ENCODE data around the gene TSR3.

Gene TSR3

GRCh38 chr16:1380195-1380594 lies 28.5 kb upstream of the TSR3 start:
- Histone ChIP-seq H3K36me3 (ENCODE audit: control insufficient read depth, insufficient read depth, low read length) (peaks cover 3% of the 10 kb centered on the region), H3K4me3 (replicated peaks; ENCODE audit: low read depth, low read length) (no peak overlapping the region), H3K27me3 (replicated peaks; ENCODE audit: control insufficient read depth, insufficient read depth, low read length) (no peaks in the 10 kb centered on the region)
- DNase-seq (ENCODE audit: extremely low read depth, insufficient read length): no peak
- TF ChIP-seq, protein P1, sequence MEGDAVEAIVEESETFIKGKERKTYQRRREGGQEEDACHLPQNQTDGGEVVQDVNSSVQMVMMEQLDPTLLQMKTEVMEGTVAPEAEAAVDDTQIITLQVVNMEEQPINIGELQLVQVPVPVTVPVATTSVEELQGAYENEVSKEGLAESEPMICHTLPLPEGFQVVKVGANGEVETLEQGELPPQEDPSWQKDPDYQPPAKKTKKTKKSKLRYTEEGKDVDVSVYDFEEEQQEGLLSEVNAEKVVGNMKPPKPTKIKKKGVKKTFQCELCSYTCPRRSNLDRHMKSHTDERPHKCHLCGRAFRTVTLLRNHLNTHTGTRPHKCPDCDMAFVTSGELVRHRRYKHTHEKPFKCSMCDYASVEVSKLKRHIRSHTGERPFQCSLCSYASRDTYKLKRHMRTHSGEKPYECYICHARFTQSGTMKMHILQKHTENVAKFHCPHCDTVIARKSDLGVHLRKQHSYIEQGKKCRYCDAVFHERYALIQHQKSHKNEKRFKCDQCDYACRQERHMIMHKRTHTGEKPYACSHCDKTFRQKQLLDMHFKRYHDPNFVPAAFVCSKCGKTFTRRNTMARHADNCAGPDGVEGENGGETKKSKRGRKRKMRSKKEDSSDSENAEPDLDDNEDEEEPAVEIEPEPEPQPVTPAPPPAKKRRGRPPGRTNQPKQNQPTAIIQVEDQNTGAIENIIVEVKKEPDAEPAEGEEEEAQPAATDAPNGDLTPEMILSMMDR (IDR thresholded peaks at IDR 0.05; ENCODE audit: insufficient read depth, low read length, poor library complexity, severe bottlenecking): no peak

- DNase-seq (ENCODE audit: extremely low read depth, insufficient read length): peak; percentile 73
- TF ChIP-seq, protein P1 (IDR thresholded peaks at IDR 0.05; ENCODE audit: insufficient read depth, low read length, poor library complexity, severe bottlenecking): no peak
- Histone ChIP-seq H3K36me3 (ENCODE audit: control insufficient read depth, insufficient read depth, low read length) (peaks cover 3% of the 10 kb centered on the region), H3K4me3 (replicated peaks; ENCODE audit: low read depth, low read length) (peak overlapping the region; percentile 77), H3K27me3 (replicated peaks; ENCODE audit: control insufficient read depth, insufficient read depth, low read length) (no peaks in the 10 kb centered on the region)
Measured at GRCh38 chr16:1379304-1380076, 27.8 kb upstream of the TSR3 start.

GRCh38 chr16:1378804-1379303 lies 27.2 kb upstream of the TSR3 start:
- Histone ChIP-seq H3K36me3 (ENCODE audit: control insufficient read depth, insufficient read depth, low read length) (peaks cover 3% of the 10 kb centered on the region), H3K4me3 (replicated peaks; ENCODE audit: low read depth, low read length) (peak overlapping the region; percentile 77), H3K27me3 (replicated peaks; ENCODE audit: control insufficient read depth, insufficient read depth, low read length) (no peaks in the 10 kb centered on the region)
- TF ChIP-seq, protein P1 (IDR thresholded peaks at IDR 0.05; ENCODE audit: insufficient read depth, low read length, poor library complexity, severe bottlenecking): no peak
- DNase-seq (ENCODE audit: extremely low read depth, insufficient read length): peak; percentile 75

DNA sequence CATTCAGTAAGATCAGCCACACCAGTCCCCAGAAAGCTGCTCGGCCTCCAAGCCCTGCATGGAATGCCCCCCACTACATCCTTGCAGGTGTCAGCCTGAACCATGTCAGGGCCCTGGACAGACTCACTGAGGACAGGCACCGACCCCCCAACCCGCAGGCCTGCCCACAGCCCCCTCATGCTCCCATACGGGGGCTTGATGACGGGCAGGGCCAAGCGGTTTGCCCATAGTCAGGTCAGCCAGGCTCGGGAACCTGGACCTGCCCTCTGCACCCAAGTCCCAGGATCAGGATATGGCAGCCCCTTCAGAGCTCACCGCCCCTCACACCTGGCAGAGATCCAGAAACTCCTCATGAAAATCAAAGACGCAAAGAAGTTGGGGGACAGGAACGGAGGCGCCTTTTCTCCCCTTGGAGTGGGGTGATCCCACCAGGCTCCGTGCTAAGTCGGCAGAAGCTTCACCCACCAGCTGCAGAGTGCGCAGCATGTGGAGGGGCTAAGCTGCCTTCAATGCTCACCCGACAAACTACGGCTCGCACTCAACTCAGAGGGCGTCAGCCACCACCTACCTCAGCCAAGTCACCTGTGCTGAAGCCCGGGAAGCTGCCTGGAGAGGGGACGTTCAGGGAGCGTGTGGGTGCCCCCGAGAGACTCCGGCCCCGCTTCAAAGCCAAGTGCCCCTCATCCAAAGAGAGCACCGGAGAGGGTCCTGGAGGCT lies 26.6 kb upstream of the TSR3 start:
- DNase-seq (ENCODE audit: extremely low read depth, insufficient read length): no peak
- peak overlapping the region; percentile 77 for H3K4me3 ChIP-seq (replicated peaks; ENCODE audit: low read depth, low read length)
- H3K36me3 ChIP-seq (ENCODE audit: control insufficient read depth, insufficient read depth, low read length): no peaks in the 10 kb centered on the region; the same call in none of the 2 replicates
- H3K27me3 ChIP-seq (replicated peaks; ENCODE audit: control insufficient read depth, insufficient read depth, low read length): no peaks in the 10 kb centered on the region
- TF ChIP-seq, protein P1 (IDR thresholded peaks at IDR 0.05; ENCODE audit: insufficient read depth, low read length, poor library complexity, severe bottlenecking): no peak

GRCh38 chr16:1377406-1378010 lies 25.8 kb upstream of the TSR3 start:
- no peak overlapping the region for H3K4me3 ChIP-seq (replicated peaks; ENCODE audit: low read depth, low read length)
- TF ChIP-seq, protein P1 (IDR thresholded peaks at IDR 0.05; ENCODE audit: insufficient read depth, low read length, poor library complexity, severe bottlenecking): no peak
- no peak for DNase-seq (ENCODE audit: extremely low read depth, insufficient read length)
- H3K27me3 ChIP-seq (replicated peaks; ENCODE audit: control insufficient read depth, insufficient read depth, low read length): no peaks in the 10 kb centered on the region
- H3K36me3 ChIP-seq (ENCODE audit: control insufficient read depth, insufficient read depth, low read length): no peaks in the 10 kb centered on the region; the same call in none of the 2 replicates

All from GM06990 (cell line).